GM18868 (cell line): ENCODE data around the gene ZNF445.
"Not testable (repeated sequence)": the region's sequence is repeated elsewhere in the genome, so short reads cannot be mapped to it uniquely, and the experiment has no call there.

Source experiments
- ATAC-seq: cut with Tn5 transposase; IDR thresholded peaks from one replicate; pipeline ENCODE4 v1.9.1; 2021; ENCODE audit warnings: mild to moderate bottlenecking, moderate library complexity; ENCODE audit not compliant: unreplicated experiment

Gene ZNF445

GRCh38 chr3:44476963-44477311 is 533 bp downstream of the ZNF445 start:
- no peak for ATAC-seq

- ATAC-seq: no peak
Measured at GRCh38 chr3:44476181-44476611, 1.3 kb downstream of the ZNF445 start.

- ATAC-seq: not testable (repeated sequence)
Measured at GRCh38 chr3:44474886-44475285, 2.6 kb downstream of the ZNF445 start.

DNA sequence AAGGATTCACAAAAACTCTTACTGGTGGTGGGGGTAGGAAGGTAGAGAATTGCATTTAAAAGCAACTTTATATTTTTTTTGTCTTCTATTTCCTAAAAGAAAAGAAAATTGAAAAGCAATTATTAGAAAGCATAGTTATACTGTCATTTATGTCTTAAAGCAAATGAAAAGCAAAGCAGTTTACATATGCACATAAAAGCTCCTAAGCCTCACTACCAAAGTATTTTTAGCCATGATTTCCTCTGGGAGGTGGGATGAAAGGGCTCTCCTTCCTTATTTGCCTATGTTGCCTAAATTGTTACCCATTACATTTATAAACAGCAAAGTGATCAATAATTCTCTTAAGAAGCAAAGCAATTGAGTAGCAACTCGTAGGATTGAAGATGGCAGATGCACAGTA is 7.0 kb downstream of the ZNF445 start:
- ATAC-seq: no peak

GRCh38 chr3:44469914-44470313 is 7.6 kb downstream of the ZNF445 start:
- ATAC-seq: no peak

DNA sequence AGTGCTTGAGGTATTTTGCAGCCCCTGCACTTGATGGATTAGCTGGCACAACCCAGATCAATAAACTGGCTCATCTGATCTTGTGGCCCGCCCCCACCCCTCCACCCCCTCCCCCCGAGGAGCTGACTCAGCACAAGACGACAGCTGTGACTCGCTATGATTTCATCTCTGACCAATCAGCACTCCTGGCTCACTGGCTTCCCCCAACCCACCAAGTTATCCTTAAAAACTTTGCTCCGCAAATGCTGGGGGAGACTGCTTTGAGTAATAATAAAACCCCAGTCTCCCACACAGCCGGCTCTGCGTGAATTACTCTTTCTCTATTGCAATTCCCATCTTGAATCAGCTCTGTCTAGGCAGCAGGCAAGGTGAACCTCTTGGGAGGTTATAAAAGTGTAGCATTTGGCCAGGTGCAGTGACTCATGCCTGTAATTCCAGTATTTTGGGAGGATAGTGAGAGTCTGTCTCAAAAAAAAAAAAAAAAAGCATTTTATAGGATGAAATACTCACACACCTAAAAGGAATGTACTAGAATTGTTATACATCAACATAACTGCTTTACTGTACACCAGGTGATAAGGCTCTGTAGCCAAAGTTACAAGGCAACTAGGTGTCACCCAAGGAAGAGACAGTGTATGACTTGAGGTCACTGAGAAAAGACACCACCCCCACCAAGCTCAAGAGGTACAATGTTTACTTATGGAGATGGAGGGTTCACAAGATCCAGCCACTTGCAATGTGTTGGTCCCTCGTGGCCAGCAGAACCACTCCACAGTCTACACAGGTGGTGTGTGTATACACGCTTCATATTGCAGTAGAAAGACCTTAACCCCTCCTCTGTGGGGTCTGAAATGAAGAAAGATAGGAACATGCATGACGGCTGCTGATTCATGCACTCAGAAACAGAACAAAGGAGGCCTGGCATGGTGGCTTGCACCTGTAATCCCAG is 8.6 kb downstream of the ZNF445 start:
- ATAC-seq: no peak

GRCh38 chr3:44468099-44468537 is 9.4 kb downstream of the ZNF445 start:
- ATAC-seq: not testable (repeated sequence)

- ATAC-seq: no peak
Measured at GRCh38 chr3:44467241-44467640, 10.2 kb downstream of the ZNF445 start.

DNA sequence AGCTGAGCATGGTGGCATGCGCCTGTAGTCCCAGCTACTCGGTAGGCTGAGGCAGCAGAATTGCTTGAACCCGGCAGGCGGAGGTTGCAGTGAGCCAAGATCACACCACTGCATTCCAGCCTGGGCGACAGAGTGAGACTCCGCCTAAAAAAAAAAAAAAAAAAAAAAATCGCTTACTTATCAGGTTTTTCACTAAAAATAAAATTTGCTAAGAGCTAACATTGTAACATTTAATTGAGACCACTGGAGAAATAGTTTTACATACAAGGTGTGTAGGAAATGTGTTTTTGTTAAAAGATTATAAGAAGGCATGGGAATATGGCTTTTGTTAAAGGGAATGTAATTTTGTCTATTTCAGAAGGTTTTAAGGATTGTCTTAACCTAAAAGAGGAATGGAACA is 12.6 kb downstream of the ZNF445 start:
- not testable (repeated sequence) for ATAC-seq

- ATAC-seq: no peak
Measured at GRCh38 chr3:44464509-44464908, 13.0 kb downstream of the ZNF445 start.

DNA sequence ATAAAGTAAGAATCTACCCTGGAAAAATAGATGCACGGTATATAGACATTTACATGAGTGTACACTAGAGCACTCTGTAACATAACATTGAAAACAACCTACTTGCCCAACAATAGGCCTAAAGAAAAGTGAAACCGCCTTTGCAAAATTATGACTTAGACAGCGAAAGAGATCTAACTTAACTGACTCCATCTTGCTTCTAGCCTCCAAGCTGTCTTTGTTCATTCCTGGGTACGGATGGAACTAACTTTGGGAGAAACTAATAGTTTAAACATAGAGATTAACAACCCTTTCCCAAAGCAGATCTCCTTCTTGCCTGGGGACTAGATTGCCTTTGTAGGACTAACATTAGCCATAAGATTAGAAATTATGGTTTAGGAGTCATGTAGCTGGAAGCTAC is 17.4 kb downstream of the ZNF445 start:
- ATAC-seq: not testable (repeated sequence)

- ATAC-seq: no peak
Measured at GRCh38 chr3:44455318-44455717, 22.2 kb downstream of the ZNF445 start.

GRCh38 chr3:44454258-44454657 is 23.2 kb downstream of the ZNF445 start:
- ATAC-seq: no peak

- ATAC-seq: no peak
Measured at GRCh38 chr3:44451441-44451840, 26.0 kb downstream of the ZNF445 start.

GRCh38 chr3:44446929-44447328 is 30.5 kb downstream of the ZNF445 start:
- no peak for ATAC-seq

DNA sequence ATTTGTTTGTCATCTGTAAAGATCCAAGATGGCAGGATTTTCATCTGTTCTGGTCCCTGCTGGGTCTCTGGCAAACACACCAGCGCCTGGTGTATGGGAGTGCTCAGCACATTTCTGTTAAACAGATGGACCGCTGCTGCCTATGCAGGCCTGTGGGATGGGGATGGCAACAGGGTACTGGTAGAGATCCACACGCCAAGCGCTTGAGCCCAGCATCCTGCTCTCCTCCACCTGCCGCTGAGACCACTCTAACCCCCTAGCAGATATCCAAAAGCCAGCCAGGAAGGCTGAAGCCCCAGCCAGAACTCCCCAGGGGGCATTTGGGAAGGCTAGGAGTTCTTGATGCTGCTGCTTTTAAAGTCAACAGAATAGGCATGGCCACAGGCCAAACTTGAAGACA is 31.7 kb downstream of the ZNF445 start:
- no peak for ATAC-seq

DNA sequence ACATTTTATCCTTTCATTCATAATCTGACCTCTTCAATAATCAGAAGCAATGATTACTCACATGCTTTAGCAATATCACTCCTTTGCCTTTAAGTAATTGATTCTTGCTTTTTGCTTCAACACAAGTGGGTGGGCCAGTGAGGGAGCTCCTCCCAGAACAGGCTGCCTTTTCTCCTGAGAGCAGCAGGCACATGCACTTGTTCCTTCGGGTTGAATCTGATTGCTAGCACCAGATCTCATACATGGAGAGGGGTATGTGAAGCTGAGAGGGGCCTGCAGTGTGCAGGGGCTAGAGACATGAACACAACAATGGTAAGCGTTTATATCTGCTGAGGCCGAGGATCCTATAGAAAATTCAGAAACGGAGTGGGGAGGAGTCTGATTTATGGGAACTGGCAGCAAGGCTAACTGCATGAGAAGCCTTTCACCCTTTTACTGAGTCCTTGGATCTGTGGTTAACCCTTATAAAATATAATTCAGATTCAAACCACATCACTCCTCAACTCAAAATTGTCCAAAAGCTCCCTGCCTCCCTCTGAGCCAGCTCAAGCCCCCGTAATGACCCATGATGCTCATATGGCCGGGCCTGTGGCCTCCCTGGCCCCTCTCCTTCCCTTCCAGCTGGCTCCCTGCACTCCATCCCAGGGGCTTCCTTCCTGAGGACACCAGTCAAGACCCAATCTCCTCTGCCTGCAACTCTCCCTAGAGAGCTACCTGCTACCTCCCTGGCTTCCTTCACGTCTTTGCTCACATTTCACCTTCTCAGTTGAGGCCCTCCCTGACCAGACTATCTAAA is 32.4 kb downstream of the ZNF445 start:
- ATAC-seq: no peak

- no peak for ATAC-seq
Measured at GRCh38 chr3:44444437-44444836, 33.0 kb downstream of the ZNF445 start.

DNA sequence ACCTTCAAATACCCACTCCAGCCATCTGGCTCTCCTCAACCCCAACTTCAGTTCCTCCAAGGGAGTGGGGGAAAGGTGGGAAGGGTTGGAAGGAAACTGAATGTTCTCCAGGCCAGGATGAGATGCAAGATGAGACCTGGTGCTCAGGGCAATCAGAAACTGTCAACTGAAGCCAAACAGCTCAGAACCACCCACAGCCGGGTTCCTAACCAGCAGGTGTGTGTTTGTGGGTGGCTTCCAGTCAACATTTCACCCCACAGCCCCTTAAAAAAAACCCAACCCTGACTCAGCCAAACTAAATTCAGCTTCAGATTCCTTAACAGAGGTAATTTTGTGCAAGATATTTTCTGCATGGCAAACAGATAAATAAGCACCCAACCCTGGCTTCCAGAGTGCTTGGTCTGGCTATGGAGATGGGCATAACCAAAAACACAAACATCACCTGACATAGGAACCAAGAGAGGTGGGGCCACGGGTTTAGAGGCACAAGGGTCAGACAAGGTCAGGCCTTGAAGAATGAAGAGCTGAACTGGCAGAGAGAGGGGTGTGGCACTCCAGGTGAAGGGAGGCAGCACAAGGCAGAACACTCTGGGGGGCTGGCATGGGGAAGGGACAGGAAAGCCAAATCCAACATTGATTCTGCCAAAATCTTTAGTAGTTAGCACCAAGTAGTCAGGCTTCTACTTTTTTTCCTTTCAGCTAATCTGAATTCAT is 34.7 kb downstream of the ZNF445 start:
- ATAC-seq: no peak

- peak; percentile 97 for ATAC-seq
Measured at GRCh38 chr3:44439499-44440295, 37.8 kb downstream of the ZNF445 start.
